Fibroblast of the aortic adventitia (primary cell): Measurements from ENCODE around the gene TOR1B. TPM values are rescaled to one million over a fixed set of nuclear protein-coding genes. Genes with fewer than 3 reads are reported as not detected.
"Not testable (repeated sequence)": the region's sequence is repeated elsewhere in the genome, so short reads cannot be mapped to it uniquely, and the experiment has no call there.

ENCODE experiments used
- DNase-seq: peaks from one replicate; pipeline ENCODE4 v3.0.0-alpha.2; 2010; ENCODE audit warnings: low read depth
- H3K4me3 ChIP-seq: 2 replicates; pipeline ENCODE4 v1.5.1; 2011; ENCODE audit warnings: low read depth, mild to moderate bottlenecking, control low read depth, low read length, moderate library complexity
- CTCF ChIP-seq: IDR thresholded peaks from 2 replicates; pipeline ENCODE4 v1.5.1; 2011; ENCODE audit warnings: mild to moderate bottlenecking, low read length, control low read depth, inconsistent platforms; ENCODE audit not compliant: insufficient read depth
- total RNA-seq: library from RNA; depleted of rRNA; stranded (reverse); fragments of >200 nt; gene quantifications from 2 replicates; pipeline ENCODE4 v1.2.3, GENCODE V29; 2012; ENCODE audit warnings: low replicate concordance

Gene TOR1B, protein sequence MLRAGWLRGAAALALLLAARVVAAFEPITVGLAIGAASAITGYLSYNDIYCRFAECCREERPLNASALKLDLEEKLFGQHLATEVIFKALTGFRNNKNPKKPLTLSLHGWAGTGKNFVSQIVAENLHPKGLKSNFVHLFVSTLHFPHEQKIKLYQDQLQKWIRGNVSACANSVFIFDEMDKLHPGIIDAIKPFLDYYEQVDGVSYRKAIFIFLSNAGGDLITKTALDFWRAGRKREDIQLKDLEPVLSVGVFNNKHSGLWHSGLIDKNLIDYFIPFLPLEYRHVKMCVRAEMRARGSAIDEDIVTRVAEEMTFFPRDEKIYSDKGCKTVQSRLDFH
- total RNA-seq = 24.9 and 36.2 TPM in 2 replicates

GRCh38 chr9:129802833-129803675 is at the start of gene TOR1B:
Gene TOR1B, plus strand, starts transcription at chr9:129803184. Its CDS starts 29 bp downstream, at chr9:129803213.
- peak within 1 kb of the TSS; percentile 84 for H3K4me3 ChIP-seq
- no peak for TF ChIP-seq CTCF
- DNase-seq = peak; percentile 91

DNA sequence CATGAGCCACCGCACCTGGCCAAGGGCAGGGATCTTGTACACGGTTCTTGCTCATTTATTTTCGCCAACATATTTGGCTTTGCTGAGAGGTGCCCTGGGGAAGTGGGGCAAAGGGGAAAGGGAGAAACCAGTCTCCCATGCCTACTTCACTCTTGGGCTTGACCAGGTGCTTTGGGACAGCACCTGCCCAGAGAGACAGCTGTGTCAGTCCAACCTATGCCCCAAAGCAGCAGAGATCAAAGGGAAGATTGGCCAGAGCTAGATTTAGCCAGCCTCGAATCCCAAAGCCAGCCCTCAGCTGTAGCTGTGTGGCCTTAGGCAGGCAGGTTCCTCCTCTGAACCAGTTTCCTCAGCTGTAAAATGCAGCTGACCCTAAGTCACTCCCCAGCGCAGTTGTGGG is 47.8 kb upstream of the TOR1B start:
- TF ChIP-seq CTCF = no peak

DNA sequence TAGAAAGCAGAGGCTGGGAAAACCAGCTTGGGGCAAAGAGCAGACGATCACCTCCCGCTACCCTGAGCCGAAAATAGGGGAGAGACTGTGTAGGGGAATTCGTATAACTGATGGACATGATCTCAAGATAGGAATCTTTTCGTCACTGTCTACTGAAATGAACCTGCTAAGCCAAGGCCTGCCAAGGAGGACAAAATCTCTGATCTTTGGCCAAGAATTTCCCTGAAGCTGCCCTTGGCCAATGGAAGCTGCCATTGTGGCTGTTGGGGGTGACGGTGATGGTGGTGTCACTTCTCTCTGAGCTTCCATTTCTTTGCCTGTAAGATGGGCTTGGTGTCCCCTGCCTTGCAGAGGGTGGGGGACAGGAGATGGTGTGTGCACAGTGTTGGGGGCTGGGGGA is 46.8 kb upstream of the TOR1B start:
- no peak overlapping the region for H3K4me3 ChIP-seq
- TF ChIP-seq CTCF = no peak
- DNase-seq = no peak

More for the DNA sequence above, 47.8 kb upstream of the TOR1B start:
- no peak overlapping the region for H3K4me3 ChIP-seq
- DNase-seq = no peak

- no peak overlapping the region for H3K4me3 ChIP-seq
- DNase-seq = no peak
- no peak for TF ChIP-seq CTCF
Measured at GRCh38 chr9:129757045-129757444, 45.9 kb upstream of the TOR1B start.

- no peak for DNase-seq
- no peak overlapping the region for H3K4me3 ChIP-seq
- no peak for TF ChIP-seq CTCF
Measured at GRCh38 chr9:129759319-129759718, 43.7 kb upstream of the TOR1B start.

- DNase-seq = no peak
- H3K4me3 ChIP-seq = no peak overlapping the region
- TF ChIP-seq CTCF = no peak
Measured at GRCh38 chr9:129759804-129760502, 43.0 kb upstream of the TOR1B start.

GRCh38 chr9:129760784-129761183 is 42.2 kb upstream of the TOR1B start:
- DNase-seq, H3K4me3 ChIP-seq: not testable (repeated sequence)
